Neutrophil (primary cell): ENCODE measurements around the gene IL15RA.

Source experiments
- H3K27ac ChIP-seq: fragments of 200-600 bp; sonication (generic); 2 replicates; pipeline ENCODE4 v1.5.1; 2016; ENCODE audit warnings: mild to moderate bottlenecking, moderate library complexity
- H3K27me3 ChIP-seq: fragments of 200-600 bp; sonication (generic); 2 replicates; pipeline ENCODE4 v1.6.0; 2016; ENCODE audit warnings: mild to moderate bottlenecking
- H3K36me3 ChIP-seq: fragments of 200-600 bp; sonication (generic); 2 replicates; pipeline ENCODE4 v1.5.1; 2017
- H3K4me1 ChIP-seq, 2 experiments: fragments of 200-600 bp in 1 of 2; sonication (generic) in 1 of 2; 1 replicate in 1 of 2; 2 replicates in 1 of 2; pipeline versions ENCODE4 v1.5.1 to v1.6.1; 2013 to 2016; ENCODE audit warnings: low read depth in 1 of 2, low read length in 1 of 2, mild to moderate bottlenecking in 1 of 2, moderate library complexity in 1 of 2; ENCODE audit not compliant: control insufficient read depth in 1 of 2, insufficient read depth in 1 of 2
- H3K4me3 ChIP-seq, 2 experiments: fragments of 200-600 bp in 1 of 2; sonication (generic) in 1 of 2; 1 replicate in 1 of 2; 2 replicates in 1 of 2; pipeline ENCODE4 v1.5.1; 2013 to 2016; ENCODE audit warnings: low read depth in 1 of 2, low read length in 1 of 2, mild to moderate bottlenecking in 1 of 2, moderate library complexity in 1 of 2
- H3K9me3 ChIP-seq: fragments of 200-600 bp; sonication (generic); 2 replicates; pipeline ENCODE4 v1.5.1; 2016
- TF ChIP-seq, protein P1 (sequence below): fragments of 200-600 bp; sonication (generic); IDR thresholded peaks from 2 replicates; pipeline ENCODE4 v1.5.1; 2016; ENCODE audit warnings: antibody characterized with exemption

The IL15RA gene

DNA sequence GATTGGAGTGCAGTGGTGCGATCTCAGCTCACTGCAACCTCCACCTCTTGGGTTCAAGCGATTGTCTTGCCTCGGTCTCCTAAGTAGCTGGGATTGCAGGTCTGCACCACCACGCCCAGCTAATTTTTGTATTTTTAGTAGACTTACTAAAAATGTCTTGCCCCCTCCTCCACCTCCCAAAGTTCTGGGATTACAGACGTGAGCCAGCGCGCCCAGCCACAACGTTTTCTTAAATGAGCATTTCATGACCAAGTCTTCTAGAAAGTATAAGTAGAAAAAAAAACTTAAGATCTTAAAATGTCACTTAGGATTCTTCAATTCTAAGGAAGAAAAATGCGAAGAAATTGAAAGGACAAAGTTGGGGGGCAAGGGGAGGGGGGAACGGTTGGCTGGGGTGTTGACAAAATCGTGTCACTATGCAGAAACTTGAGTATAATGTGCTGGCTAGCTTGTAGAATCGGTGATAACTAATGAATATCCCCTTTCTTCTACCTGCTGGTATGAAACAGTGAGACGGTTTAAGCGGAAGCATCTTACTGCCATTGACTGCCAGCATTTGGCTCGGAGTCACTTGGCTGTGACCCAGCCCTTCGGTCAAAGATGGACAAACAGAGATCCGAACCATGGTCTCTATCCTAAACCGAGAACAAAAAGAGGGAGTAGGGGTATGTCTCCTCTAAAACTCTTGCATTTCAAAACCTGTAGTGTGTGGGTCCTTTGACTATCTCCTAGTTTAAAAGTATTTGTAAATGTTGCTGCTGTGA is 74.7 kb downstream of the IL15RA start:
- TF ChIP-seq, protein P1, sequence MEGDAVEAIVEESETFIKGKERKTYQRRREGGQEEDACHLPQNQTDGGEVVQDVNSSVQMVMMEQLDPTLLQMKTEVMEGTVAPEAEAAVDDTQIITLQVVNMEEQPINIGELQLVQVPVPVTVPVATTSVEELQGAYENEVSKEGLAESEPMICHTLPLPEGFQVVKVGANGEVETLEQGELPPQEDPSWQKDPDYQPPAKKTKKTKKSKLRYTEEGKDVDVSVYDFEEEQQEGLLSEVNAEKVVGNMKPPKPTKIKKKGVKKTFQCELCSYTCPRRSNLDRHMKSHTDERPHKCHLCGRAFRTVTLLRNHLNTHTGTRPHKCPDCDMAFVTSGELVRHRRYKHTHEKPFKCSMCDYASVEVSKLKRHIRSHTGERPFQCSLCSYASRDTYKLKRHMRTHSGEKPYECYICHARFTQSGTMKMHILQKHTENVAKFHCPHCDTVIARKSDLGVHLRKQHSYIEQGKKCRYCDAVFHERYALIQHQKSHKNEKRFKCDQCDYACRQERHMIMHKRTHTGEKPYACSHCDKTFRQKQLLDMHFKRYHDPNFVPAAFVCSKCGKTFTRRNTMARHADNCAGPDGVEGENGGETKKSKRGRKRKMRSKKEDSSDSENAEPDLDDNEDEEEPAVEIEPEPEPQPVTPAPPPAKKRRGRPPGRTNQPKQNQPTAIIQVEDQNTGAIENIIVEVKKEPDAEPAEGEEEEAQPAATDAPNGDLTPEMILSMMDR: no peak
- Histone ChIP-seq H3K4me3 (no peak overlapping the region), H3K4me1 (no peaks in the 10 kb centered on the region), H3K36me3 (peaks cover 21% of the 10 kb centered on the region), H3K27ac (no peak overlapping the region), H3K9me3 (no peaks in the 10 kb centered on the region), H3K27me3 (no peaks in the 10 kb centered on the region)
